NCI-H187 (cell line): ENCODE measurements around the gene PGAM2.

Experiments
- DNase-seq, 2 experiments: peaks; one replicate each; lab custom pipeline; 2025; lab: John Stamatoyannopoulos, UW

Gene PGAM2

DNA sequence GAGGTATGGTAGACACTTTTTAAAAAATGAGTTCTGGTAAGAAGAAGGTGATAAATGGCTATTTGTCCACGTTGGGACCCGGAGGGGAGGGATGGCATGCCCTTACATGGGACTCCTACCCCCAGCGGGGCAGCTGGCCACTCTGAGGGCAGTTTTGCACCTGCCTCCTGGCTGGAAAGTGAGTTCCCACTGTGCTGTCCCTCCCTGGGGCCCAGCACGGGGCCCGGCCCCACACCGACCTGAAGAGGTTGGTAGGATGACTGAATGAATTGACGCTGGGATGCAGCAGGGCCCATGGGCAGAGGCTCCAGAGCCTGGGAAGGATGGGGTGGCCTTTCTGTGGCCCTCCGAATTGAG lies 38.2 kb upstream of the PGAM2 start:
- no peak for DNase-seq

DNA sequence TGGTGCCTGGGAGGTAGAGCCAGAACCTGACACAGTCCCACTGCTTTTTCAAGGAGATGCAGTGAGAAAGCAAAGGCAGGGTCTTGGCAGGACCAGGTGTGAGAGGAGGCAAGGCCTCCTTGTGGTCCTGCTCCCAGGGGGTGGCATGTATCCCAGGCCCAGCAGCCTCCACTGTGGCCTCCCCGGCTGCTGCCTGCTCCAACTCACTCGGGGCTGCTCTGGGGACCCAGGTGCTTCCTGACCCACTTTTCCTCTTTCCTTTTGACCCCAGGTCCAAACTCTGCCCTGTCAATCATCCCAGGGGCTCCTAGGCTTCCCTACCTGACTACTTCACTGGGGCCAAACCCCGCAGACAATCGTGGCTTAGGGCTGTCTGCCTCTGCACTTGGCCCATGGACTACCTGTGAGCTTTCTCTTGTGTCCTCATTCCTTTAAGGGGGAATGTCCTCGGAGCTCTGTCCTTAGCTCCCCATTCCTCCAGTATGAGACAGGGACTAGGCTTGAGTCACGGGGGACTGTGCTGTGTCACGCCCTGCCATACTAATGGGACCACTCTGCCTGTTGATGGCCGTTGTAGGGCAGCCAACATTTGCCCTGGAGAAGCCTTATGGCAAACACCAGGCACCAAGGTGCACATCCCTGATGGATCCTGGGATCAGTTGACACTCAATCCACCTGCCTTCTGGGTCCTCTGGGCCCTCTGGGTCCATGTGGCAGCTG lies 37.6 kb upstream of the PGAM2 start:
- no peak for DNase-seq

DNA sequence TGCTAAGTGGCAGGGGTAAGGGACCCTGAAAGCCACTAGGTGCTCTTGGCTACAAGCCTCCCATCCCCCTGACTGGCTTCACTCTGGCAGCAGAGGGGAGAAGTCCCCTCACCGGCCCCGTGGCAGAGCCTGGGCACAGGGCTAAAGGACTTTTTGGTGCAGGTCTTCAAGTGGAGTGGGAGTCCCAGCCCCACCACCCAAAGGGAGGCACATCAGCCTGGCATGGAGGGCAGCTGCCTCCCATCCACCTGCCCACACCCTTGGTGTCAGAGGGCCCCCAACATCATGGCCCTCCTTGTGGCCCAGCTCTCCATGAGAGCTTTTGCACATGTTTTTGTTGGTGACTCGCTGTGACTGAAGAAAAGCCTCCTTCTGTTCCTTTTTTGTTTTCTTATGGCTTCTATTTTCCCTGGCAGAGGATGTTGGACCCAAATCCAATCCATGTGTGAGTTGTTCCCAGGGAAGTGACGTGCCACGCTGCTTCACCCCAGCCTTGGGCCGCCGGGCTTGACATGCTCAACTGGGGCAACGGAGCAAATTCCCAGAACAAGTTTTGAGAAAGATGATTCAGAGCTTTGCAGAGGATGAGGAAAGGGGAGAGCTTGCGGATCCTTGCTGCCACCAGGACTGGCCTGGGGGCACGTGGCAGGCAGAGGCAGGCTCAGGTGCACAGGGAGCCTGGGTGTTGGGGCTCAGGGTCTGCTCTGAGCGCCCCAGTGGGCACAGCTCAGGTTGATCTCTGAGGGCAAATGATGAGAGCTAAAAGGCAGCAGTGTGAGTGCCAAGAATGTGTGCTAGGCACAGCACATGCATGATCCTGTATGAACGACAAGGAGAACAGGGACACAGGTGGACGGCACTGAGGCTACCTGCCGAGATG lies 36.8 kb upstream of the PGAM2 start:
- no peak for DNase-seq

DNA sequence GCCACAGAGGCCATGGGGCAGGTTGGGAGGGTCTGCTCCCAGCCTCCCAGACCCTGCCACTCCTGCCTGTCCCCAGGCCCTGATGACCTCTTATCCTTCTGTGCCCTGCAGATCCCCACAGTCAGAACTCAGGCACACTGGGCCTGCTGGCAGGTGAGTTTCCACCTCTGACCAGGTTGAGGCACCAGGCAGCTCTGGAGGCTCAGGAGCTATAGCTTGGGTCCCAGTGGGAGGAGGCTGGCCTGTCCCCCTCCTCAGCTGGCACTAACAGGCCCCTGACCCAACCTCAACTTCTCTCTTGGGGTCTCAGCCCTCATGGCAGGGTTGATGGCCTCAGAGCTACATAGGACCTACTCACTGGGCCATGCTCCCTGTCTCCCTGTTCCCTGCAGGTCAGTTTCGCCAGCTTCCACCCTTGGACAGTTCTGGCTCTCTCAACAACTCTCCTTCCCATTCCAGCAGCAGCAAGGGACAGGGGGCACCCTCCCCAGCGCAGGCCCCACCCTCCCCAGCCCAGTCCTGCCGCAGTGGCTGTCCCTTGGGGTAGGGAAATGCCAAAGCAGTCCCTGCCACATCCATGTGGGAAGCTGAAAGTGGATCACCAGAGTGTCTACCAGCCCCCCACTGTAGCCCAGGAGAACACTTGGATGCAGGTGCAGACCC lies 36.1 kb upstream of the PGAM2 start:
- no peak for DNase-seq

DNA sequence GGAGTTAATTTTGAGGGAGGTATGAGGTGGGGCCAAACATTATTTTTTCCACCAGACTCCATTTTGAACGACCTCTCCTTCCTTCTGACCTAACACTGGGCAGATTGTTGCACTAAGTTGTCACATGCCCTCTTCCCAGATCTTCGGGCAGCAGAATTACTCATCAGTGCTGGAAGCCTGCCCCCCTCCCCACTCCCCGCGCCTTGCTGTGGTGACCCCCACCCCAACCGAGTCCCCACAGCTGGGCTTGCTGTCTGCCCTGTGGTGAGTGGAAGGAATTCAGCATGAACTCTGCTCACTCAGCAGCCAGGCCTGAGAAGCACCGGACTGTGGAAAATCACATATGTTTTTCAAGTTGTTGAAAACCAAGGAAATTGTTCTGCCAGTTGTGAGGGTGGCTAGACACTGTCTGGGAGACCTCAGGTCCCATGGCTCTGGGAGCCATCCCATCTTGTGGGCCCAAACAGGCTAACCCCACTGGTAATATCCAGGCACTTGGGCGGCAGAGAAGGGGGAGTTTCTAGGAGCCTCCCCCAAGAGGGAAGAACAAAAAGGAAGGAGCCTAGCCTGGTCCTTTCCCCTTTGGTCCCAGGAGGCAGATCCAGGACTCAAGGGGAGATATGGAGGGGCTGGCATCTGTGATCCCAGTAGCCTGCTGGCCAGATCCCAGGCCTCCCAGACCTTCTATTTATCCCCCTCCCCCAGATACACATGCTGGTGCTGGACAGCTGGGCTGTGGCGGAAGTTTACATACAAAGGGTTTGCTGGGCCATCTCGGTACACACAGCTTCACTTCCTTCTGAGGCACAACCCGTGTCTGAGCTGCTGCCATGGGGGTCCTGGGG lies 35.3 kb upstream of the PGAM2 start:
- no peak for DNase-seq

DNA sequence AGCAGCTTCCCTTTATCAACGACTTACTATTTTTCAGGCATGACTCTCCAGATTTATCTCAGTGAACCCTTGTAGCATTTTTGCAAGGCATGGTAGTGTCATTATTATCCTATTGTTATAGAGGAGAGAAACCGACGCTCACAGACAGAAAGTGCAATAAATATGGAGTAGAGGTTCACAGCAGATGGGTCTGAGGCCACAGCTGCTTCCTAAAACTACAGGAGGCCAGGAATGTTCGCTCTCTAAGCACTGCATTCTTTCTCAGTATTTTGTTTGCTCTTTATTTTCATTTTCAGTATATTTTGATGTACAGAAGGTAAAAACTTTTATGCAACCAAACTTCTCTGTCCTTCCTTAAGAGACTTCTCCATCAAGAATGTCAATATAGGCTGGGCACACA lies 34.3 kb upstream of the PGAM2 start:
- DNase-seq = no peak

- no peak for DNase-seq
These were observed 33.0 kb upstream of the PGAM2 start for GRCh38 chr7:44098092-44099068.

GRCh38 chr7:44097064-44097932 lies 31.9 kb upstream of the PGAM2 start:
- DNase-seq = no peak

DNA sequence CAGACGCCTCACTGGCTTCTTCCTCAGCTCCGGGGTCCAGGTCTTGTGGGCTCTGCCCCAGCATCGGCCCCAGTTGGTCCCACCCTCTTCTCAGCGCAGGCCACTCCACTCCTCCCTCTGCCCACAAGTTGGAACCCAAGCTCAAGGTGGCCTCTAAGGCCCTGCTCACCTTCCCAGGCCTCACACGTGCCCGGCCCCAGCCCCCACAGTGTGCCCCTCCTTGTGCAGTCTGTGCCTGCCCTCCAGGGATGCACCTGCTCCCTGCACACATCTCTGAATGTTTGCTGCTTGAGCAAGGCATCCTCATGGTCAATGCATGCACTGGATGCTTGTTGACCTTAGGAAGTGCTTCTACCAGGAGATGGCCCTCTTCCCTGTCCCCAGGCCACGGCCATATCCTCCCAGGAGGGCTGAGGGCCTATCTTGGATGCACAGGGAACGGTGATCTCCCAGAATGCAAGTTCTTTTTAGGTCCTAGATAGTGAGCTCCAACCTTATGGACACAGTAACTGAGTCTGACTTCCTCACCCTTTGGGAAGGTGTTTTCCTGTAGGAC lies 31.0 kb upstream of the PGAM2 start:
- DNase-seq = no peak

DNA sequence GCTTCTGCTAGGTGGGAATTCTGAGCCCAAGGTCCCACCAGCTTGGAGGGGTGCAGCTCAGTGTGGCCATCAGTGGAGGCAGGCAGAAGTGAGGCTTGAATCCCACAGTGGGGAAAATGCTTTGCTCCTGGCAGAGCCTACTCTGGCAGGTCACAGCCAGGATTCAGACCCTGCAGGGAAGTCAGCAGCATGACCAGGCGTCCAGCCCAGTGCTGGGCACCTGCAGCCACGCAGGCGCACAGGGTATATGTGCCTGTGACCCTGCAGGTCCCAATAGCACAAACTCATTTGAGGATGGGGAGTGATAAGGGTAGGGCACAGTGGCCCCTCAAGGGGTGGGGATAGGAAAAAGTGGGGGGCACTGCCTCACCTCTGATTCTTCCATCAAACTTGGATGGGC lies 30.4 kb upstream of the PGAM2 start:
- DNase-seq = no peak

DNA sequence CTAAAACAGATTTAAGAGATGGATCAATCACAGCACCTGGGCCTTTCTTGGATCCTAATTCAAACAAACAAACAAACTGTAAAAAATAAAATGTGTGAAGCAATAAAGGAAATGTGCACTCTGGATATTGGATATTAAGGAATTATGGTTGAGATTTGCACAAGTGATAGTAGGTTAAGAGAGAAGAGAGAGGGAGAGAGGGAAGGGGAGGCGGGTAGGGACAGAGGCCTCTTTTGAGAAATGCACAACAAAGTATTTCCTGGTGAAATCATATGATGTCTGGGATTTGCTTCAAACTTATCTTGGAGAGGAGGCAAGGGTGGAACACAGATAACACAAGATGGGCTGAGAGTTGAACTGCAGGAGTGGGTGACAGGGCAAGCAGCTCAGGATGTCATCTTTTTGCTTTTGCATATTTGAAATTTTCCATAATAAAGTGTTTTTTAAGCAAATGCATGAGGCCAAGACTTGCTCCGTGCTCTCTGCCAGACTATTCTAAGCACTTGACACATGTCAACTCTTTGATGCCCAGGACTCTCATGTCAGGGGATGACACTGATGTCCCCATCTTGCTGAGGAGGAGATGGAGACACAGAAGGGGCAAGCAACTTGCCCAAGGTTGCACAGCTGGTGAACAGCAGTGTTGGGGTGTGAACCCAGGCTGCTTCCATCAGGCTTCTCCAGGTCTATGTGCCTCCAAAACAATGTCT lies 29.7 kb upstream of the PGAM2 start:
- DNase-seq = no peak

GRCh38 chr7:44094365-44094764 lies 29.0 kb upstream of the PGAM2 start:
- no peak for DNase-seq

DNA sequence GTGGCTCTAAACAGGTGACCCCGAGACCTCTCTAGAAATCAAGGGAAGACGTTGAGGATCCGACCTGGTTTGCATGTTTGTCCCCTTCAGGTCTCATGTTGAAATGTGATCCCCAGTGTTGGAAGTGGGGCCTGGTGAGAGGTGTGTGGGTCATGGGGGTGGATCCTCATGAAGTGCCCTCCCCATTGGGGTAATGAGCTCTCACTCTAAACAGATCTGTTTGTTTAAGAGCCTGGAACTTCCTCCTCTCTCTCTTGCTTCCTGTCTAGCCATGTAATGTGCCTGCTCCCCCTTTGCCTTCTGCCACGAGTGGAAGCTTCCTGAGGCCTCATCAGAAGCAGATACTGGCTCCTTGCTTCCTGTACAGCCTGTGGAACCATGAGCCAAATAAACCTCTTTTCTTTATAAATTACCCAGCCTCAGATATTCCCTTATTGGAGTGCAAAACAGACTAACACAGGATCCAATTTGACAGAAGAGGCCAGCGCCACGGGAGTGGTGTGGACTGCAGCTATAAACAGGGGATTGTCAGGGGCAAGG lies 27.8 kb upstream of the PGAM2 start:
- no peak for DNase-seq

GRCh38 chr7:44087911-44088838 lies 22.8 kb upstream of the PGAM2 start:
- DNase-seq = no peak

- DNase-seq = no peak
These were observed 21.3 kb upstream of the PGAM2 start for GRCh38 chr7:44086627-44087026.

DNA sequence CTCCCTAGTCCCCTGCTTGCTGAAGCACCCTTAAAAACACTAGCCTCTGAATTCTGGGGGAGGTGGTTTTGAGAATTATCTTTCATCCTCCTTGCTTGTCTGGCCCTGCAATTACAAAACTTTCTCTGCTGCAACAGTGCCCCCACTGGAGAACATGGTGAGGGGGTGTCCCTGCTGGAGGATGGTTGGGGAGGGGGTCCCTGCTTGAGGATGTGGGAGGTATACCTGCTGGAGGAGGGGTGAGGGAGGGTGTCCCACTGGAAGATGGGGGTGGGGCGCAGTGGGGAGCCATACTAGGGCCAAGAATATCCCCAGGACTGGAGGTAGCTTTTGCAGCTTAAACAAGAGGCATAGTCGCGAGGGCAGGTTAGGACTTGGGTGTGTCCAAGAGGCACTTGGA lies 20.2 kb upstream of the PGAM2 start:
- DNase-seq = no peak

DNA sequence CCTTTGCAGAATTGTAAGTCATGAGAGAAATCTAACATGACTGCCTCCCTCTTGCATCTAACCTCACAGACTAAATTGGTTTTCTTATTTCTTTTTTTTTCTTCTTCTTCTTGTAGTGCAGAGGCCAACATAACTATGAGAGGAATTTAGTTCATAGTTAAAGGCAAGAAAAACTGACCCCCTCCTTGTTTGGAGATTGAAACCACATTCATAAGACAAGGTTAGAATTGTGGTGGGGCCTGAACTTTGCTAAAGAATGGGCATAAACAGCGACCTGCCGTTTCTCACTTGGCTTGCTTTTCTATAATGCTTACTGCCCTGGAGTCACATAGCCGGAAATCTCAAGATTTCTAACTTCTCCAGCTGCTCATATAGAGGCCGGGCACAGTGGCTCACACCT lies 19.3 kb upstream of the PGAM2 start:
- DNase-seq = no peak

GRCh38 chr7:44083796-44084195 lies 18.4 kb upstream of the PGAM2 start:
- DNase-seq = no peak
